ENCODE data around the gene CARD11. TPM values are rescaled to one million over a fixed set of nuclear protein-coding genes. Genes with fewer than 3 reads are reported as not detected.

Gene CARD11
- total RNA-seq, 1 experiment from 2014 or later = 0.57 TPM

GRCh38 chr7:2926120-2926895 is 117.4 kb downstream of the CARD11 start:
- Histone ChIP-seq H3K4me2 (ENCODE audit: low read length) (no peak overlapping the region), H3K27ac (ENCODE audit: low read depth, low read length) (no peak overlapping the region), H3K27me3 (ENCODE audit: insufficient read depth, low read length) (no peaks in the 10 kb centered on the region), H3K4me1 (ENCODE audit: control insufficient read depth in 1 of 2, insufficient read depth in 2 of 2, low read length in 2 of 2) (peaks cover 0 to 9% of the 10 kb centered on the region in 2 experiments; a peak in 1 of 4 replicates), H2AFZ (ENCODE audit: low read depth, low read length, poor library complexity, severe bottlenecking) (no peak overlapping the region), H3K9me3 (ENCODE audit: control insufficient read depth in 1 of 2, insufficient read depth in 1 of 2, low read depth in 1 of 2, low read length in 2 of 2) (no peaks in the 10 kb centered on the region), H3K9ac (ENCODE audit: low read length) (no peak overlapping the region), H3K4me3 (replicated peaks in 1 of 2; ENCODE audit: low read depth in 1 of 2, low read length in 2 of 2) (no peak overlapping the region), H3K9me2 (ENCODE audit: insufficient read depth) (no peaks in the 10 kb centered on the region), H3K79me2 (ENCODE audit: insufficient read depth, low read length) (no peaks in the 10 kb centered on the region), H3K36me3 (ENCODE audit: control insufficient read depth in 1 of 2, insufficient read depth in 2 of 2, low read length in 2 of 2) (no peaks in the 10 kb centered on the region), H4K20me1 (ENCODE audit: insufficient read depth) (no peaks in the 10 kb centered on the region)
- intact Hi-C loops (cut with micrococcal nuclease) = no loop called here
- DNase-seq (ENCODE audit: low read depth, low spot score) (no peak), ATAC-seq (no peak)
- no peak for TF ChIP-seq CTCF (IDR thresholded peaks at IDR 0.05 in 2 of 3, conservative IDR thresholded peaks at IDR 0.05 in 1 of 3; ENCODE audit: borderline replicate concordance in 1 of 3, insufficient read depth in 1 of 3, low read depth in 2 of 3, low read length in 2 of 3)
- no peak for TF ChIP-seq ZFX (IDR thresholded peaks at IDR 0.05)
- TF ChIP-seq SP1 (IDR thresholded peaks at IDR 0.05; ENCODE audit: low read depth) = no peak
- TF ChIP-seq ELF1 (IDR thresholded peaks at IDR 0.05; ENCODE audit: borderline replicate concordance, low read depth) = no peak
- TF ChIP-seq ATF3 (IDR thresholded peaks at IDR 0.05) = no peak
- no peak for TF ChIP-seq ZNF274 (IDR thresholded peaks at IDR 0.05; ENCODE audit: low read depth, low read length)
- TF ChIP-seq SIN3A (IDR thresholded peaks at IDR 0.05; ENCODE audit: low read depth) = no peak
- TF ChIP-seq CEBPB (IDR thresholded peaks at IDR 0.05; ENCODE audit: low read depth) = no peak
- no peak for TF ChIP-seq CBX3 (IDR thresholded peaks at IDR 0.05; ENCODE audit: low read depth)
- TF ChIP-seq FOSL1 (IDR thresholded peaks at IDR 0.05; ENCODE audit: low read depth) = no peak
- ChIA-PET POLR2A (no interaction called here), CTCF (no interaction called here), RAD21 (ENCODE audit: low non-redundant PET in 1 of 2, low total read pairs in 2 of 2, uncharacterized antibody in 2 of 2, unreplicated experiment in 2 of 2) (no interaction called here)
- BruUV-seq (replicated peaks) = no TSS peak
